ENCODE measurements around the gene CPNE7.

DNA sequence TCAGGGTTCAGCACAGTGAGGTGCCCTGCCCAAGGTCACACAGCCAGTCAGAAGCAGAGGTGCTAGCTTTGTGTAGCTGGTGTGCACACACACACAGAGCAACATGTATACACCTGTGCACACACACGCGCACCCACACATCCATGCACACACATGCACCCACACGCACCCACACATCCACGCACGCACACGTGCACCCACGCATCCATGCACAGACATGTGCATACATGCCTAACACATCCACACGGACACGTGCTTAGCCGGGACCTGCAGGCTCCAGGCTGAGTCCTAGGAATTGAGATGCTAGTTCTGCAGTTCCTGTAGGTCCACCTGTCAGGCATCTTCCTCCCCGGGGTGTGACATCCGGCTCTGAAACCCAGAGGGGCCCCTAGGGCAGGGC, 24.9 kb downstream of the CPNE7 start:
- TF ChIP-seq POLR2AphosphoS5 (IDR thresholded peaks at IDR 0.05; ENCODE audit: borderline replicate concordance, low read depth, low read length) (no peak), EZH2 (IDR thresholded peaks at IDR 0.05) (no peak), FOXP2 (optimal IDR thresholded peaks at IDR 0.05; ENCODE audit: control extremely low read depth, extremely low read length, insufficient read depth) (no peak)
